Esophagus muscularis mucosa (tissue), 4 donors: ENCODE results near the gene TAC4.

ENCODE experiments used
- EP300 ChIP-seq: sonication (generic); formaldehyde crosslinking; IDR thresholded peaks from one replicate; pipeline ENCODE4 v1.6.1; 2017; ENCODE audit warnings: antibody characterized with exemption
- POLR2AphosphoS5 ChIP-seq, 2 donors: sonication (generic); formaldehyde crosslinking; IDR thresholded peaks; one replicate each; pipeline ENCODE4 v1.6.1; 2017; ENCODE audit warnings: antibody characterized with exemption in 2 of 2
- TF ChIP-seq, protein P1 (sequence below), 3 experiments: fragments of 200-600 bp in 2 of 3; fragments of 450-650 bp in 1 of 3; sonication (generic) in 2 of 3; IDR thresholded peaks; one replicate each; pipeline ENCODE4 v1.5.1; 2017 to 2019; ENCODE audit warnings: antibody characterized with exemption in 3 of 3, mild to moderate bottlenecking in 2 of 3, moderate library complexity in 1 of 3

DNA sequence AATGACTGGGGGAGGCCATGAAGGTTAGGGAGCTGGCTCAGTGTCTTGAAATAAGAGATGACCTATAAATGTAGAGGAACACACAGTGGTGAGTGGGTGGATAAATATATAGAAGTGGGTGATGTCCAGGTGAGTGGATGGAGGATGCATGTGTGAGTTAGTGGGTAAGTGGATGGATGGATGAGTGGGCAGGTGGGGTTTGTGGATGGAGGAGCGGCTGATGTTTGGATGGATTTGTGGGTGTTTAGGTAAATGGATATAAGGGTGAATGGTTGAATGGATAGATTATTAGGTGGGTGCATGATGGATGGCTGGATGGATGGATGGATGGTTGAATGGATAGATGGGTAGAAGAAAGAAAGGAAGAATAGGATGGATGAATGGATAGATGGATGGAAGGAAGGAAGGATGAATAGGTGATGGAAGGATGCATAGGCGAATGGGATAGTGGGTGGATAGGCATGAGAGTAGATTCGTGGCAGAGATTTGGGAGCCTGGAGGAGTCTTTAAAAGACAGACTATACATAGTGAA lies 19.1 kb upstream of the TAC4 start:
- TF ChIP-seq, protein P1, sequence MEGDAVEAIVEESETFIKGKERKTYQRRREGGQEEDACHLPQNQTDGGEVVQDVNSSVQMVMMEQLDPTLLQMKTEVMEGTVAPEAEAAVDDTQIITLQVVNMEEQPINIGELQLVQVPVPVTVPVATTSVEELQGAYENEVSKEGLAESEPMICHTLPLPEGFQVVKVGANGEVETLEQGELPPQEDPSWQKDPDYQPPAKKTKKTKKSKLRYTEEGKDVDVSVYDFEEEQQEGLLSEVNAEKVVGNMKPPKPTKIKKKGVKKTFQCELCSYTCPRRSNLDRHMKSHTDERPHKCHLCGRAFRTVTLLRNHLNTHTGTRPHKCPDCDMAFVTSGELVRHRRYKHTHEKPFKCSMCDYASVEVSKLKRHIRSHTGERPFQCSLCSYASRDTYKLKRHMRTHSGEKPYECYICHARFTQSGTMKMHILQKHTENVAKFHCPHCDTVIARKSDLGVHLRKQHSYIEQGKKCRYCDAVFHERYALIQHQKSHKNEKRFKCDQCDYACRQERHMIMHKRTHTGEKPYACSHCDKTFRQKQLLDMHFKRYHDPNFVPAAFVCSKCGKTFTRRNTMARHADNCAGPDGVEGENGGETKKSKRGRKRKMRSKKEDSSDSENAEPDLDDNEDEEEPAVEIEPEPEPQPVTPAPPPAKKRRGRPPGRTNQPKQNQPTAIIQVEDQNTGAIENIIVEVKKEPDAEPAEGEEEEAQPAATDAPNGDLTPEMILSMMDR (IDR thresholded peaks at IDR 0.05): no peak
- TF ChIP-seq POLR2AphosphoS5 (IDR thresholded peaks at IDR 0.05) (no peak), EP300 (no peak)
